Activated T-helper 9 cell treated with anti-CD3 and anti-CD28 coated beads, Interleukin-2, amount 50 U/mL, for 16 hours (primary cell): Measurements from ENCODE around the gene SRSF3.
A peak's percentile ranks its signal among the peaks of the same experiment; 100 is the strongest.
"Not testable (repeated sequence)": the region's sequence is repeated elsewhere in the genome, so short reads cannot be mapped to it uniquely, and the experiment has no call there.

Source experiments
- DNase-seq: peaks from one replicate; pipeline ENCODE4 v3.0.0-alpha.2; 2020; ENCODE audit warnings: low read depth

The SRSF3 gene

GRCh38 chr6:36576578-36576977, 17.6 kb upstream of the SRSF3 start:
- no peak for DNase-seq

DNA sequence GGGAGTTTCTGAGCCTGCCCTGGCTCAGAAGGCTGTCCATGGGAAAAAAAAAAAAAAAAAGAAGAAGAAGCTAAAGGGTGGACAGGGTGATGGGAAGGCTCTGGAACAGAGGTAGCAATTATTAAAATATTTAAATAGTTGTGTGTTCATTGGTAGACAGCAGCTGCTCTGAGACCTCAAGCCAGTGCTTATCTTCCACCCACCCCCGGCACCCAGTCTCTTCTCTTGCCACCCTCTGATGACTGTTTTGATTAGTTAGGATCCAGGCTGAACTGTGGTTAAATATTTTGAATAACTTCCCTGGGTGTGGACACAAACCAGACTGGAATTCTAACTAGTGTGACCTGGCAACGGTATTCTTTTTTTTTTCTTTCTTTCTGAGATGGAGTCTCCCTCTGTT, 16.9 kb upstream of the SRSF3 start:
- DNase-seq: no peak

DNA sequence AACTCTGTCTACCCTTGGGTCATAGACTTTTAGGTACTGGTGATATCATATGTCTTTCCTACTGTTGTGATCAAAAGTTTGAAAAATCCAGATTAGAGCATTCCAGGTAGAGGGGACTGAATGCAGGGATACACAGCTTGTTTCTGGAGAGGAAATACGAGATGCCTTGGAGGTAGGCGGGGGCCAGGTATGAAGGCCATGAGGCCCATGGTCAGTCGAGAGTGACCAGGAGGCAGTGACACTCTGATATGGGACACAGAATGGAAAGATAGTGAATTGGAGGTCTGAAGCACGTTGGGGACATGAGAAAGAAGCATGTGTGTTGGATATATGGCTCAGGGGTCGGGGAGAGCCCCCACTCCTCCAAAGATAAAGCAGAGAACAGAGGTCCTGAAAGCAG, 16.1 kb upstream of the SRSF3 start:
- DNase-seq: no peak

- DNase-seq: no peak
Observed at GRCh38 chr6:36578431-36578830, 15.7 kb upstream of the SRSF3 start.

DNA sequence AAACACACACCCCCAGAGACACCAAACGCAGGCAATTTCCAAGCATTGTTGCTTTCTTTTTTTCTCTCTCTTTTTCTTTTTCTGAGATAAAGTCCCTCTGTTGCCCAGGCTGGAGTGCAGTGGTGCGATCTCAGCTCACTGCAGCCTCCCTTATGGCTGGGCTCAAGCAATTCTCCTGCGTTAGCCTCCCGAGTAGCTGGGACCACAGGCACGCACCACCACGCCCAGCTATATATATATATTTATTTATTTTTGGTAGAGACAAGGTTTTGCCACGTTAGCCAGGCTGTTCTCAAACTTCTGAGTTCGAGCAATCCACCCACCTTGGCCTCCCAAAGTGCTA, 14.0 kb upstream of the SRSF3 start:
- no peak for DNase-seq

DNA sequence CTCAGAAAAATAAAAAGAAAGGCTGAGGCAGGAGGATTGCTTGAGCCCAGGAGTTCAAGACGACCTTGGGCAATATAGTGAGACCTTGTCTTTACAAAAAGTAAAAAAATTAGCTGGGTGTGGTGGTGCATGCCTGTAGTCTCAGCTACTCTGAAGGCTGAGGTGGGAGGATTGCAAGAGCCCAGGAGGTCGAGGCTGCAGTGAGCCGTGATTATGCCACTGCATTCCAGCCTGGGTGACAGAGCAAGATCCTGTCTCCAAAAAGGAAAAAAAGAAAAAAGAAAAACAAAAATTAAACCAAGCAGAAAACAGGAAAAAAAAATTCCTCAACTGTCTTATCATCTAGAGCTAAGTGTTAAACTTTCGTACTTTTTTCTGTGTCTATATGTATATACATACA, 12.4 kb upstream of the SRSF3 start:
- DNase-seq: no peak

DNA sequence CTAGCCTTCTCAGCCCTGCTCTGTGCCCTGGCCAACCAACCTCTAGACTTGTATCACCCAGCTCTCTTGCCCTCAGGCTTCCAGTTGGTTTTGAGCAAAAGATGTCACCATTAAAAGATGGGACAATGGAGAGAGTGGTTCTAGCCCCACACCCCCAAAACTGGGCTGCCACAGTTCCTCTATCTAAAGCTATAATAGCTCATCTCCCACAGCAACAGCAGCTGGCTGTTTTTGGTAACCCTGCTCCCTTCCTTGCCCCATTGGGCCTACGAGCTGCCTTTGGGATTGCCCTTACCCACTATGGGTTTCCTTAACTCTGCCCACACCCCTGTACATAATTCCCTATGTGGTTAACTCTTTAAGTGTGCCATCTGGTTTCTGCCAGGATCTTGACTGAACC, 7.6 kb upstream of the SRSF3 start:
- DNase-seq: no peak

- DNase-seq: not testable (repeated sequence)
Observed at GRCh38 chr6:36589025-36589400, 5.1 kb upstream of the SRSF3 start.

DNA sequence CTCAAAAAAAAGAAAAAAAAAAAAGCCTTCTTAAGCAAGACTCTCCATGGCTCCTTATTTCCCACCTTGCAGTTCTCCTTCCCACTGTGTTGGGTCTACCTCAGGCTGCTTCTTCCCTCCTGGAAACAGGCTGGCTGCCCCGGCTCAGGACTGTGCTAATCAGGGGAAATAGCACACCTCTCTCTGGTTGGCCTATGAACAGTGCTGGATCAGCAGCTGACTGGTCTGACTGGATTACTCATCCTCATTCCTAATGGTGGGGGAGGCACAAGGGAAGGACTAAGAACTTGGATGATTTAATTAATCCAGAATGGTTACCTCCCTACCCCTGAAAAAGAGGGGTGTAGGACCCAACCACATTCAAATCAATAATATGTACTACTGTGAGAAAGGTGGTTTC, 3.9 kb upstream of the SRSF3 start:
- DNase-seq: no peak

DNA sequence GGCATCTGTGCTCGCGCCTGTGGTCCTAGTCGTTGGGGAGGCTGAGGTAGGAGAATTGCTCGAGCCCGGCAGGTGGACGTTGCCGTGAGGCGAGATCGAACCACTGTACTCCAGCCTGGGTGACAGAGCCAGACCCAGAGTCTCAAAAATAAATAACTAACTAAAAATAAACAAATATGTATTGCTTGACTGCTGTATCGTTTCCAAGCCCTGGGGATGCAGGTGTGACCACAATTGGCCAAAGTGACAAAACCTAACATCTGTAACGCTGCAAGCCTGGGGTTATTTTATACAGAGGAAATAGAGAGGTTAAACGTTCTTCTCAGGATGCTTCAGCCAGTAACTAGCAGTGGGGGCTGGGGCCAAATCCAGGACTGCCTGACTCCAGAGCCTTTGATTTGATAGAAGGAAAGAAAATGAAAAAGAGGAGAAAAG, 1.9 kb upstream of the SRSF3 start:
- no peak for DNase-seq

- DNase-seq: peak; percentile 18
Observed at GRCh38 chr6:36593569-36594028, 563 bp upstream of the SRSF3 start.

- no peak for DNase-seq
Observed at GRCh38 chr6:36594816-36595643, 868 bp downstream of the SRSF3 start.

- no peak for DNase-seq
Observed at GRCh38 chr6:36596356-36596755, 2.2 kb downstream of the SRSF3 start.

- no peak for DNase-seq
Observed at GRCh38 chr6:36597775-36598174, 3.6 kb downstream of the SRSF3 start.

- no peak for DNase-seq
Observed at GRCh38 chr6:36598326-36598725, 4.2 kb downstream of the SRSF3 start.

- DNase-seq: no peak
Observed at GRCh38 chr6:36598739-36599318, 4.7 kb downstream of the SRSF3 start.

GRCh38 chr6:36599791-36600209, 5.6 kb downstream of the SRSF3 start:
- DNase-seq: peak; percentile 54

DNA sequence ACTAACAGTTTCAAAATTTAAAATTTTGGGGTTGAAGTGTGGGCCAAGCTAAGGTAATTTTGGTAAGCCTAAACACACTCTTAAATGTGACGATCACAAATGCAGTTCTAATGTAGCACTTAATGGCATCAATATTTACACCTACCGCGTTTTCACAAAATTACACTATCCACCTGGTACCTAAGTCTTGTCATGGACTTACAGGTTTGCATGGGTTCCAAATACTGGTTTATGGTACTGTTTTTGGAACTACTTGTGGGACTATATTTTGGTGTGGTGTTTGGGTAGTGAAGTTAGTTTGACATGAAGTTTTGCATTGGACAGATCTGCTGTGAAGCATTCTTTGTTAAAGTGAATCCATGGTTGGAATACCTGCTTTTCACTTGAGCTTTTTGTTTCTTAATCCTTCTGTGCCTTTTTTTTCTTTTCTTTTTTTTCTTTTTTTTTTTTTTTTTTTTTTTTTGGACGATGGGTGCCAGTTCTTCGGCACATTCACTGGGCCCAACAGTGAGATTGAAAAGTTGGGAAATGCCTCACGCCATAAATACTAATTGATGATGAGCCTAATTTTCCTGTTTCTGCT, 6.5 kb downstream of the SRSF3 start:
- no peak for DNase-seq

DNA sequence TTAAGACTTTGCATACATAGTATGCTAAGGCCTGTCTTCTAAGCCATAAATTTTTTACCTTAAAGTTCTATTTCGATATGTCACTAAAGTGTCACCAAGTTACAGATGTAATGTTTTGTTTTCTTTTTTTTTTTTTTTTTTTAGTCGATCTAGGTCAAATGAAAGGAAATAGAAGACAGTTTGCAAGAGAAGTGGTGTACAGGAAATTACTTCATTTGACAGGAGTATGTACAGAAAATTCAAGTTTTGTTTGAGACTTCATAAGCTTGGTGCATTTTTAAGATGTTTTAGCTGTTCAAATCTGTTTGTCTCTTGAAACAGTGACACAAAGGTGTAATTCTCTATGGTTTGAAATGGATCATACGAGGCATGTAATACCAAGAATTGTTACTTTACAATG, 7.7 kb downstream of the SRSF3 start:
- DNase-seq: not testable (repeated sequence)

DNA sequence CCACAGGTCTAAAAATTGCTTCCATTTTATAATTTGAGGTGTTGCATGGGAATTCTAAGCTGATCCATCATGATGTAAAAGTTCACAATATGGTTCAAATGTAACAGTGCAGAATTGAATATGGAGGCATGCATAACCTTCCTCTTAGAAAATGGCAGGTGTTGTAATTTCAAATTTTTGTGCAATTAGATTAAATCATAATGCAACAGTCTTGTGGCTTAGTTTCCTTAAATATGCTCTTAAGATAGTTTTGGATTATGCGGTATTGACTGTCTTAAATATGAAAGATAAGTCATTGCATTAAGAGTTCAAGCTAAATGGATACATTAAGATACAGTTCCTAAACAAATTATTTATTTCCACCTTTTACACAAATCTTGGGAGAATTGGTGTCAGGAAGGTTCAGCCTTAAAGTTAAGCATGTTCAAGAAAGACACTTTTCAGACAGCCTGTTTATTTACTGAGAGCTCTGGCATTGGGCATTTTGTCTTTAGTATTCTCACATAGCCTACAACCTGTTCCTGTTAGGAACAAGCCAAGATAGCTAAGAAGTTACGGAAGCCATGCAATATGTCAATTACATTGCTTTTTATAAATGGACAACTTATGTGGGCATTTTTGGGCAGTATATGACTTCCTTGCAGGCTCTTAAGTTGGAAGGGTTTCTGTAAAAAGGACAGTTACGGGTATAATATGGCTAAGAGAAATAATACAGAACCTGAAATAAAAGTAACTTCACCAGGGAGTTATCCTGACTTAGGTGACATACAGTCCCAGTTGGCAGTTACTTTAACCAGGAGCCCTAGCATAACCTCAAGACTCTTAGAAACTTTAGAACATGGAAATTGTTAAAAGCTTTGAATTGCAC, 9.3 kb downstream of the SRSF3 start:
- DNase-seq: no peak

DNA sequence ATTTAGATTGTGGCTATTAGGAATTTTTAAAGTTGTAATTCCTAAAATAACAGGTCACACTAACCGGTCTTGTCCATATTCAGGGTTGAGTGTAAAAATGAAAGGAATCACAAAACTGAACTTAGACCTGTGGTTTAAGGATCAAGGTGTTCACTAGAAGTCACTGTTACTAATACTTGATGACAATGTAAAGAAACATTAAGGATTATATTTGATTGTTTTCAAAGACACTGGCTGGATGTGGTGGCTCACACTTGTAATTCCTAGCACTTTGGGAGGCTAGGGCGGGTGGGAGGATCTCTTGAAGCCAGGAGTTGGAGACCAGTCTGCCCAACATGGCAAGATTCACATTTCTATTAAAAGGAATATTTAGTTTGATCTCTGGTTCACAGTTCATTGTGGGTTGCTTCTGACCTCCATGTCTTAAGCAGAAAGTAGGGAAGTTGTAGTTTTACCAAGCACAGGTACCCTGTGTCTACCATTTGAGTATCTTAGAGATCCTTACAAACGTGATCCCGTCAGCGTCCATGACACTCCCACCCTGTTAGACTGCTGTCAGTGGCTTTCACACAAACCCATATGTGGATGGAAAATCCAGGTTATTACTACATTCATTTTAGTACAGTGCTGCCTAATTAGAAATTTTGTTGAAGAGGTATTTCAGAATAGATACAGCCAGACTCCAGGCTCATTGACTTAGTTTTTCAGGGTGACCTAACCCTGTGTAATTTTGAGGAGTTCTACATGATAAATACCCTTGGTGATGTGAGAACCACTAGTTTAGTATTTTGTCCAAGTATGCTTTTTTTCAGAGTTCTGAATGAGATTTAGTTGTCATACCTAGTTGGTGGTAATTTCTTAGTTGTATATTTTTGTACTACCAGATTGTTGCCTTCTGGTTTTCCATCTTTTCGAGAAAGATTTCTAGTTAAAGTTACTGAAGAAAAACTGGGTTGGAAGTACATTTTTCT, 10.2 kb downstream of the SRSF3 start:
- DNase-seq: no peak
